Activated CD4-positive, alpha-beta memory T cell treated with anti-CD3 and anti-CD28 coated beads, Interleukin-2, amount 10 ng/mL, durations not matched to agents 7 days and 5 days (primary cell): ENCODE measurements around the gene VGLL3. TPM values are rescaled to one million over a fixed set of nuclear protein-coding genes. Genes with fewer than 3 reads are reported as not detected.

Source experiments
- CTCF ChIA-PET: fragments of 350-600 bp; sonication (Branson Sonifier 250); formaldehyde crosslinking; loops from one replicate; lab custom pipeline; 2021; ENCODE audit warnings: antibody characterized with exemption, inconsistent platforms; lab: Charles Lee
- POLR2A ChIA-PET: fragments of 350-600 bp; sonication (Branson Sonifier 250); formaldehyde crosslinking; loops from one replicate; lab custom pipeline; 2021; ENCODE audit warnings: antibody characterized with exemption; lab: Charles Lee
- DNase-seq: peaks from one replicate; pipeline ENCODE4 v3.0.0-alpha.2; 2020
- H3K27ac Mint-ChIP-seq: one replicate; pipeline ENCODE4 v1.8.0; 2021; ENCODE audit warnings: mild to moderate bottlenecking, mixed read lengths
- H3K27me3 Mint-ChIP-seq: one replicate; pipeline ENCODE4 v1.8.0; 2021; ENCODE audit warnings: mixed read lengths
- H3K36me3 Mint-ChIP-seq: one replicate; pipeline ENCODE4 v1.8.0; 2021; ENCODE audit warnings: low read depth, mixed read lengths
- H3K4me1 Mint-ChIP-seq: one replicate; pipeline ENCODE4 v1.8.0; 2021; ENCODE audit warnings: mixed read lengths
- H3K4me3 Mint-ChIP-seq: one replicate; pipeline ENCODE4 v1.8.0; 2021; ENCODE audit warnings: mild to moderate bottlenecking, mixed read lengths
- H3K9me3 Mint-ChIP-seq: one replicate; pipeline ENCODE4 v1.8.0; 2021; ENCODE audit warnings: mixed read lengths
- total RNA-seq, 2 experiments: library from RNA; stranded (reverse); gene quantifications; one replicate each; pipeline ENCODE4 v1.2.3, GENCODE V29; 2021

VGLL3 gene
- total RNA-seq, 2 experiments from 2014 or later: not detected

- ChIA-PET CTCF (no interaction called here), POLR2A (no interaction called here)
- Mint-ChIP-seq H3K9me3 (no peaks in the 10 kb centered on the region), H3K27me3 (no peaks in the 10 kb centered on the region), H3K4me1 (no peaks in the 10 kb centered on the region), H3K27ac (no peak overlapping the region), H3K4me3 (no peak overlapping the region), H3K36me3 (no peaks in the 10 kb centered on the region)
- no peak for DNase-seq
Measured at GRCh38 chr3:86929046-86929445, 61.9 kb downstream of the VGLL3 start.

- DNase-seq: no peak
- H3K4me3 Mint-ChIP-seq: no peak overlapping the region
Measured at GRCh38 chr3:86923071-86923491, 67.9 kb downstream of the VGLL3 start.

GRCh38 chr3:86921971-86922680 is 68.8 kb downstream of the VGLL3 start:
- ChIA-PET CTCF (no interaction called here), POLR2A (no interaction called here)
- no peaks in the 10 kb centered on the region for H3K27me3 Mint-ChIP-seq
- H3K27ac Mint-ChIP-seq: no peak overlapping the region
- no peak overlapping the region for H3K4me3 Mint-ChIP-seq
- H3K36me3 Mint-ChIP-seq: no peaks in the 10 kb centered on the region
- H3K9me3 Mint-ChIP-seq: no peaks in the 10 kb centered on the region
- no peaks in the 10 kb centered on the region for H3K4me1 Mint-ChIP-seq
- no peak for DNase-seq

More at GRCh38 chr3:86923071-86923491, 67.9 kb downstream of the VGLL3 start:
- ChIA-PET CTCF (no interaction called here), POLR2A (no interaction called here)
- Mint-ChIP-seq H3K4me1 (no peaks in the 10 kb centered on the region), H3K9me3 (no peaks in the 10 kb centered on the region), H3K36me3 (no peaks in the 10 kb centered on the region), H3K27me3 (no peaks in the 10 kb centered on the region), H3K27ac (no peak overlapping the region)

- Mint-ChIP-seq H3K27me3 (no peaks in the 10 kb centered on the region), H3K36me3 (no peaks in the 10 kb centered on the region), H3K27ac (no peak overlapping the region), H3K9me3 (no peaks in the 10 kb centered on the region), H3K4me3 (no peak overlapping the region), H3K4me1 (no peaks in the 10 kb centered on the region)
- ChIA-PET POLR2A (no interaction called here), CTCF (no interaction called here)
- no peak for DNase-seq
Measured at GRCh38 chr3:86914670-86915069, 76.3 kb downstream of the VGLL3 start.

- no peak overlapping the region for H3K27ac Mint-ChIP-seq
- no peak overlapping the region for H3K4me3 Mint-ChIP-seq
- CTCF ChIA-PET: no interaction called here
- H3K36me3 Mint-ChIP-seq: no peaks in the 10 kb centered on the region
- POLR2A ChIA-PET: no interaction called here
- H3K27me3 Mint-ChIP-seq: no peaks in the 10 kb centered on the region
- DNase-seq: no peak
- H3K4me1 Mint-ChIP-seq: no peaks in the 10 kb centered on the region
- peaks cover 2% of the 10 kb centered on the region for H3K9me3 Mint-ChIP-seq
Measured at GRCh38 chr3:86913160-86913559, 77.8 kb downstream of the VGLL3 start.

- H3K27ac Mint-ChIP-seq: no peak overlapping the region
- no peak overlapping the region for H3K4me3 Mint-ChIP-seq
- H3K9me3 Mint-ChIP-seq: peaks cover 6% of the 10 kb centered on the region
- no peak for DNase-seq
- H3K36me3 Mint-ChIP-seq: no peaks in the 10 kb centered on the region
- H3K4me1 Mint-ChIP-seq: no peaks in the 10 kb centered on the region
- ChIA-PET CTCF (no interaction called here), POLR2A (no interaction called here)
- no peaks in the 10 kb centered on the region for H3K27me3 Mint-ChIP-seq
Measured at GRCh38 chr3:86895202-86895601, 95.7 kb downstream of the VGLL3 start.

- H3K27ac Mint-ChIP-seq: no peak overlapping the region
- H3K4me3 Mint-ChIP-seq: no peak overlapping the region
- H3K36me3 Mint-ChIP-seq: no peaks in the 10 kb centered on the region
- no peak for DNase-seq
- H3K9me3 Mint-ChIP-seq: no peaks in the 10 kb centered on the region
- ChIA-PET POLR2A (no interaction called here), CTCF (no interaction called here)
- H3K27me3 Mint-ChIP-seq: no peaks in the 10 kb centered on the region
- H3K4me1 Mint-ChIP-seq: no peaks in the 10 kb centered on the region
Measured at GRCh38 chr3:86890741-86891396, 100.1 kb downstream of the VGLL3 start.

Other genes starting within 250 kb of the VGLL3 start
- gene CHMP2B, start 236.2 kb upstream of the VGLL3 start, total RNA-seq: 10 to 100 TPM; 28.5 to 30.2 TPM